Mesendoderm (in vitro differentiated cells): ENCODE measurements around the gene CSNK1A1.
A peak's percentile ranks its signal among the peaks of the same experiment; 100 is the strongest.

Experiments
- DNase-seq: peaks from one replicate; pipeline ENCODE4 v3.0.0; 2013
- H2AK5ac ChIP-seq: 2 replicates; pipeline ENCODE4 v1.6.1; 2013; ENCODE audit warnings: low read length, inconsistent platforms
- H2BK120ac ChIP-seq: 2 replicates; pipeline ENCODE4 v1.6.1; 2013; ENCODE audit warnings: low read depth, mild to moderate bottlenecking, low read length, moderate library complexity, mixed read lengths
- H2BK15ac ChIP-seq: replicated peaks from 2 replicates; pipeline ENCODE4 v1.6.1; 2013; ENCODE audit warnings: low read depth, mild to moderate bottlenecking, moderate library complexity
- H2BK5ac ChIP-seq: 2 replicates; pipeline ENCODE4 v1.6.1; 2013; ENCODE audit warnings: low read length, inconsistent platforms
- H3K18ac ChIP-seq: 2 replicates; pipeline ENCODE4 v1.6.1; 2013; ENCODE audit warnings: mild to moderate bottlenecking, low read length, mixed read lengths
- H3K23ac ChIP-seq: one replicate; pipeline ENCODE4 v1.6.1; 2013; ENCODE audit warnings: low read length
- H3K27ac ChIP-seq: 2 replicates; pipeline ENCODE4 v1.5.1; 2013; ENCODE audit warnings: low read depth, mild to moderate bottlenecking, inconsistent platforms, low read length, moderate library complexity
- H3K27me3 ChIP-seq: 2 replicates; pipeline ENCODE4 v1.6.1; 2013; ENCODE audit warnings: low read length, control low read depth, mild to moderate bottlenecking, inconsistent platforms; ENCODE audit not compliant: insufficient read depth, poor library complexity
- H3K36me3 ChIP-seq: 2 replicates; pipeline ENCODE4 v1.6.1; 2013; ENCODE audit warnings: low read length, inconsistent platforms; ENCODE audit not compliant: control insufficient read depth, insufficient read depth
- H3K4ac ChIP-seq: one replicate; pipeline ENCODE4 v1.6.1; 2013; ENCODE audit warnings: low read depth, mild to moderate bottlenecking, low read length, moderate library complexity
- H3K4me1 ChIP-seq: 2 replicates; pipeline ENCODE4 v1.6.1; 2013; ENCODE audit warnings: low read depth, low read length, inconsistent platforms; ENCODE audit not compliant: control insufficient read depth
- H3K4me2 ChIP-seq: 2 replicates; pipeline ENCODE4 v1.6.1; 2013; ENCODE audit warnings: low read length
- H3K4me3 ChIP-seq: 2 replicates; pipeline ENCODE4 v1.5.1; 2013; ENCODE audit warnings: mild to moderate bottlenecking, low read length
- H3K56ac ChIP-seq: one replicate; pipeline ENCODE4 v1.6.1; 2013; ENCODE audit warnings: low read length
- H3K79me1 ChIP-seq: 2 replicates; pipeline ENCODE4 v1.6.1; 2013; ENCODE audit warnings: low read length, inconsistent platforms
- H3K79me2 ChIP-seq: 2 replicates; pipeline ENCODE4 v1.6.1; 2013; ENCODE audit warnings: mild to moderate bottlenecking, low read length; ENCODE audit not compliant: control insufficient read depth, insufficient read depth
- H3K9ac ChIP-seq: 2 replicates; pipeline ENCODE4 v1.6.1; 2013; ENCODE audit warnings: low read length, inconsistent platforms
- H4K5ac ChIP-seq: one replicate; pipeline ENCODE4 v1.6.1; 2013; ENCODE audit warnings: low read length
- H4K8ac ChIP-seq: one replicate; pipeline ENCODE4 v1.6.1; 2013; ENCODE audit warnings: low read depth, mild to moderate bottlenecking, control low read depth, low read length, moderate library complexity
- WGBS: extraction: QIAGEN DNeasy Blood & Tissue Kit; methylation state at CpG from one replicate; pipeline ENCODE4 v1.1.7; 2013; ENCODE audit warnings: low lambda C conversion rate, missing lambda C conversion rate; ENCODE audit not compliant: insufficient coverage; ENCODE audit errors: extremely low coverage; 5-methylcytosine and 5-hydroxymethylcytosine counted together

CSNK1A1 gene

GRCh38 chr5:149500922-149501582 lies 50.2 kb downstream of the CSNK1A1 start:
- H2BK5ac ChIP-seq, result no peak overlapping the region
- no peak overlapping the region for H3K9ac ChIP-seq
- no CpG with 5 or more reads among the region's 5 CpGs for WGBS

GRCh38 chr5:149498724-149499336 lies 52.4 kb downstream of the CSNK1A1 start:
- Histone ChIP-seq H3K4me3 (no peak overlapping the region), H3K9ac (no peak overlapping the region), H3K36me3 (peaks cover 3% of the 10 kb centered on the region)

More at GRCh38 chr5:149500922-149501582, 50.2 kb downstream of the CSNK1A1 start:
- H3K56ac ChIP-seq, result no peak overlapping the region
- no peaks in the 10 kb centered on the region for H3K79me2 ChIP-seq
- H2BK15ac ChIP-seq, result no peak overlapping the region
- DNase-seq, result peak; percentile 21
- H3K4ac ChIP-seq, result no peak overlapping the region
- H3K4me3 ChIP-seq, result no peak overlapping the region
- H3K18ac ChIP-seq, result no peak overlapping the region
- H3K27ac ChIP-seq, result no peak overlapping the region
- peaks cover 5% of the 10 kb centered on the region for H3K36me3 ChIP-seq
- H2BK120ac ChIP-seq, result no peak overlapping the region
- no peak overlapping the region for H4K8ac ChIP-seq
- no peaks in the 10 kb centered on the region for H3K79me1 ChIP-seq
- H3K4me1 ChIP-seq, result no peaks in the 10 kb centered on the region
- H3K4me2 ChIP-seq, result no peak overlapping the region
- H2AK5ac ChIP-seq, result no peak overlapping the region
- H4K5ac ChIP-seq, result no peak overlapping the region
- no peaks in the 10 kb centered on the region for H3K27me3 ChIP-seq
- no peak overlapping the region for H3K23ac ChIP-seq

GRCh38 chr5:149497357-149497756 lies 53.9 kb downstream of the CSNK1A1 start:
- H3K18ac ChIP-seq, result no peak overlapping the region
- H3K23ac ChIP-seq, result no peak overlapping the region
- no peaks in the 10 kb centered on the region for H3K79me1 ChIP-seq
- H3K27ac ChIP-seq, result no peak overlapping the region
- no peak overlapping the region for H3K56ac ChIP-seq
- no peak overlapping the region for H3K4ac ChIP-seq
- H2AK5ac ChIP-seq, result no peak overlapping the region
- H3K79me2 ChIP-seq, result no peaks in the 10 kb centered on the region
- no peak overlapping the region for H2BK15ac ChIP-seq
- H3K9ac ChIP-seq, result no peak overlapping the region
- no peak overlapping the region for H3K4me3 ChIP-seq
- H3K4me1 ChIP-seq, result no peaks in the 10 kb centered on the region
- WGBS, result no CpG with 5 or more reads among the region's 3 CpGs
- DNase-seq, result peak; percentile 61
- no peak overlapping the region for H3K4me2 ChIP-seq
- no peak overlapping the region for H4K5ac ChIP-seq
- peaks cover 3% of the 10 kb centered on the region for H3K36me3 ChIP-seq
- H2BK120ac ChIP-seq, result no peak overlapping the region
- H4K8ac ChIP-seq, result no peak overlapping the region
- H3K27me3 ChIP-seq, result no peaks in the 10 kb centered on the region
- no peak overlapping the region for H2BK5ac ChIP-seq

More at GRCh38 chr5:149498724-149499336, 52.4 kb downstream of the CSNK1A1 start:
- WGBS, result no CpG with 5 or more reads among the region's 1 CpG
- Histone ChIP-seq H2BK15ac (no peak overlapping the region), H2AK5ac (no peak overlapping the region), H3K23ac (no peak overlapping the region), H3K27me3 (no peaks in the 10 kb centered on the region), H3K4me2 (no peak overlapping the region), H4K8ac (no peak overlapping the region), H2BK120ac (no peak overlapping the region), H3K4me1 (no peaks in the 10 kb centered on the region), H2BK5ac (no peak overlapping the region), H3K79me2 (no peaks in the 10 kb centered on the region), H3K4ac (no peak overlapping the region), H3K18ac (no peak overlapping the region), H3K27ac (no peak overlapping the region), H3K79me1 (no peaks in the 10 kb centered on the region), H4K5ac (no peak overlapping the region), H3K56ac (no peak overlapping the region)
- DNase-seq, result peak; percentile 45

GRCh38 chr5:149496917-149497316 lies 54.3 kb downstream of the CSNK1A1 start:
- Histone ChIP-seq H3K4ac (no peak overlapping the region), H4K8ac (no peak overlapping the region), H3K27me3 (no peaks in the 10 kb centered on the region), H3K4me3 (no peak overlapping the region), H2BK15ac (no peak overlapping the region), H3K79me1 (no peaks in the 10 kb centered on the region), H3K23ac (no peak overlapping the region), H2AK5ac (no peak overlapping the region), H3K56ac (no peak overlapping the region), H3K27ac (no peak overlapping the region), H3K36me3 (peaks cover 3% of the 10 kb centered on the region), H2BK5ac (no peak overlapping the region), H4K5ac (no peak overlapping the region), H3K4me1 (no peaks in the 10 kb centered on the region), H2BK120ac (no peak overlapping the region), H3K4me2 (no peak overlapping the region), H3K9ac (no peak overlapping the region), H3K18ac (no peak overlapping the region), H3K79me2 (no peaks in the 10 kb centered on the region)
- no CpG with 5 or more reads among the region's 2 CpGs for WGBS
- no peak for DNase-seq

GRCh38 chr5:149496166-149496565 lies 55.1 kb downstream of the CSNK1A1 start:
- no CpG with 5 or more reads among the region's 1 CpG for WGBS
- DNase-seq, result no peak
- Histone ChIP-seq H3K4me3 (no peak overlapping the region), H3K56ac (no peak overlapping the region), H3K4ac (no peak overlapping the region), H2BK5ac (no peak overlapping the region), H3K79me2 (no peaks in the 10 kb centered on the region), H3K4me2 (no peak overlapping the region), H4K5ac (no peak overlapping the region), H3K27me3 (no peaks in the 10 kb centered on the region), H3K79me1 (no peaks in the 10 kb centered on the region), H3K9ac (no peak overlapping the region), H3K23ac (no peak overlapping the region), H3K4me1 (no peaks in the 10 kb centered on the region), H3K36me3 (peaks cover 2% of the 10 kb centered on the region), H3K27ac (no peak overlapping the region), H2AK5ac (no peak overlapping the region), H2BK120ac (no peak overlapping the region), H2BK15ac (no peak overlapping the region), H4K8ac (no peak overlapping the region), H3K18ac (no peak overlapping the region)
